DMS79 treated with DMSO at 0.1 percent for 48 hours (cell line): ENCODE measurements around the gene AUH.

Source experiments
- DNase-seq: peaks from one replicate; lab custom pipeline; 2025; lab: John Stamatoyannopoulos, UW

AUH gene

DNA sequence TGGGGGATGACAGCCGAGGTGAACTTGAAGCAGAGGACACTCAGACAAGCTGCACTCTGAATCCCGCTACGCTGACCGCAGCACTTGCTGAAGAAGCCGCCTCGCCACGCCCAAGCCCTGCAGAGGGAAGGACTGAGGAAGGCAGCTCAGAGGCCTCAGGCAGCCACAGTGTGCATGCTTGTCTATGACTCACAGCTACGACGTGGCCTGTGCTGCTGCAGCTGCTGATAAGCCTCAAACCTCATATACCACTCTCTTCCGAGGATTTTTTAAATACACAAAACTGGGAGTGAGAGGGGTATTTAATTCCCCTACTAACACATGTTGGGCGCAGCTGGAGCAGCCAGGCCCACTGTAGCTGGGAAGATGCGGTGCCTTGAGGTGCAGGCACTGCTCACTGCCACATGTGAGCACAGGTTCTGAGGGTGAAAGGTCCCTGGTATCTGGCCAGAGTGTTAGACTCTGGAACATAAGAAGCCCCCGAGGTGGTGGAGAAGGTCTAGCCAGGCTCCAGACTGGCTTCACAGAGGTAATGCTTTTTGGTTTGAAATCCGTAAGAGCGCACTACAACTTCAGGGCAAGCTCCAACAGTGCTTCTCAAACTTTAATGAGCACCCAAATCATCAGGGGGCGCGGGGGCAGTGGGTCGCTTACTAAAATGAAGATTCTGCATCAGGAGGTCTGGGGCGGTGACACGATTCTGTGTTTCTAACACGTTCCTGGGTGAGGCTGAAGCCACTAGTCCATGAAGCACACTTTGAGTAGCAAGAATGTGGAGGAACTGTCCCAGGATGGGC lies 196.8 kb downstream of the AUH start:
- no peak for DNase-seq
